NCI-H1694 (cell line): ENCODE measurements around the gene SH2B3.
"Not testable (repeated sequence)": the region's sequence is repeated elsewhere in the genome, so short reads cannot be mapped to it uniquely, and the experiment has no call there.

Experiments used
- DNase-seq: peaks from one replicate; lab custom pipeline; 2025; lab: John Stamatoyannopoulos, UW

SH2B3 gene

DNA sequence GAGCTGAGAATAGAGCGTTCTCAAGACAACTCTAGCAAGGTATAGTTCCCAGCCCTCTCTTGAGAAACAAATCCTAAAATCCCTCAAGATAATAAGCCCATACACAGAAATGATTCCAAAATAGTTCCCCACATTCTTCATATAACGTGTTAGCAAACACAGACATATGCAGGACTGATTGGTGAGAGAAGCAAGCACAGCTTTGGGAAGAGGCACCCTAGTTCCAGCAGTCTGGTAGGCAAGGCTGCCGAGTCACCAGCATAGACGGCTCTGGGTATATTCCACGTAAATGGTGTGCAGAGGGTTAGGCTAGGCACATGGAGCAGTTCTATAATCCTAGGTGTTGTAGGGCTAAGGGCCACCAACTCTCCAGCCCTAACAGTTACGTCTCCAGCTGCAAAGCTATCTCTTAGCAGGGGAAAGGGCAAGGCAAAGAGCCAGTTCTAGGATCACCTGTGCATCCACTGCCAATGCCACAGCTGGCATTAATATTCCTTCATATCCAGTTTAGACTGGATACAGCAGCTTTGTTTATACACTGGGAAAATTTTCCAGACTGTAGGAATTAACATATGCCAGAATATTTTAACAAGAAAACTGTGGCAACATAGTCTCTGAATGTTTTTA, 52.9 kb downstream of the SH2B3 start:
- DNase-seq, result no peak

DNA sequence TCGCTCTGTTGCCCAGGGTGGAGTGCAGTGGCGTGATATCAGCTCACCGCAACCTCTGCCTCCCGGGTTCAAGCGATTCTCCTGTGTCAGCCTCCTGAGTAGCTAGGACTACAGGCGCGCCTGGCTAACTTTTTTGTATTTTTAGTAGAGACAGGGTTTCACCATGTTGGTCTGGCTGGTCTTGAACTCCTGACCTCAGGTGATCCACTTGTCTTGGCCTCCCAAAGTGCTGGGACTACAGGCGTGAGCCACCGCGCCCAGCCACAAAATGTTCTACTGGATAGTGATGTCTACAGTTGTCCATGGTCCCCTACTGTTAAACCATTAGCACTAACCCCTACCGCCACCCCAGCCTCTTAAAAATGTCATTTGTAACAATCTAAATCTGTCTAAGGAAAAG, 54.4 kb downstream of the SH2B3 start:
- not testable (repeated sequence) for DNase-seq

DNA sequence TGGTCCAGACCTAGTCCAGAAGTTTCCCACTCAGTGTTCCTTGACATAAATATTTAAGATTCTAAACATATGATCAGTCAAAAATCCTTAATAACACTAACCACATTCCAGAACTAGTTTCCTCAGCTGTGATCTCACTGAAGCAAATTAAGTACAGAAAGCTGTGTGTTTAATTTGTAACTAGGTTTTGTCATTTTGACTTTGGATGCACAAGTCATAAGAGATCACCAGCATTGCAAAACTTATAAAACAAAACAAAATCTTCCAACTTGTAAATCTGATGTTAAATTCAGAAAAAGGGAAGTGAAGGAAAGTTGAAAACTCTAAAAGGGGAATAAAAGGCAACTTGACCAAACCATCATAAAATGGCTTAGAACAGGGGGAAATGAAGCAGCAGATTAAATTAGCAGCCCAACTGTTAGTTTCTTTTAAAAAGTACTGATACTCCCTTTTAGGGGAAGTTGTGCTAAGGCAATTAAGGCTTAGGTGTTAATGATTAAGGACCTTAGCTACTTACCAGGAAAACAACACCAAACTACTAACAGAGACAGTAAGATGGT, 56.6 kb downstream of the SH2B3 start:
- no peak for DNase-seq

DNA sequence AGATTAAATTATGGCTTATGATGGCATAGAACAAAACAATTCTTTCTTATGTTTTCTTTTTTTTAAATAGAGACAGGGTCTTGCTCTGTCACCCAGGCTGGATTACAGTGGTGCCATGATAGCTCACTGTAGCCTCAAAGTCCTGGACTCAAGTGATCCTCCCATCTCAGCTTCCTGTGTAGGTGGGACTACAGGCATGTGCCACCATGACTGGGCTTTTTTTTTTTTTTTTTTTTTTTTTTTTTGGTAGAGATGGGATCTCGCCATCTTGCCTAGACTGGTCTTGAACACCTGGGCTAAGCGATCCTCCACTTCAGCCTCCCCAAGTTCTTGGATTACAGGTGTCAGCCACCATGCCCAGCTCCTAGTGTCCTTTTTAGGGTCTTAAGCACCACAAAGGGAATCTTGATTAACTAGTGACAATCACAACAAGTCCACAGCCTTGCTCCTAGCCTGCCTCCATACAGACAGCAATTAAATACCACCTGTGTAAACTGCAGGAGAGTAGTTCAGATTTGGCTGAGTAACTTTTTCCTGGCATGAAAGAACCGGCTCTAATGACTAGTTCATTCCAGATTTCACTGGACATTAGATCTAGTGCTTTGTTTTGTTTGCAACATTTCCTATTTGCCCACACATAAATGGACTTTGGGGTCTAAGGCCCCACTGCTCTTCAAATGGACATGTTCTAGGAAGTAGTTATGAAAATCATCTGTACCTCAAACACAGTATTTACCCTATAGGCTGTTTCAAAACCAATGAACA, 61.6 kb downstream of the SH2B3 start:
- DNase-seq, result no peak

DNA sequence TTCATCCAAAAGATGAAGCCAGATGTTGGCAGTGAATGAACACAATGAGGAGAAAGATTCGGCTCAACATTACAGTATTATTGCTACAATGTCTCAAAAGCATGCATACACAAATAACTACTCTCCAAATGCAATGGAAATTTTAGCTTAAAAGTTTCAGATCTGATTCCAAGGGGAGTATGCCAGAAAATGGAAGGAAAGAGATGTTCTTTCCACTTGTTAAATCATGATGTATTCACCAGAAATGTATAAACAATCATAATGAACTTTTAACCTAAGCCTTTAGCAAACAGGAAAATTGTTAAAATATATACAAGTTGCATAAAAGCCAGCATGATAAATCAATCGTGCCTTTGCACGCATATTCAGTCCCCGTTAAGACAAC, 62.1 kb downstream of the SH2B3 start:
- DNase-seq, result no peak

DNA sequence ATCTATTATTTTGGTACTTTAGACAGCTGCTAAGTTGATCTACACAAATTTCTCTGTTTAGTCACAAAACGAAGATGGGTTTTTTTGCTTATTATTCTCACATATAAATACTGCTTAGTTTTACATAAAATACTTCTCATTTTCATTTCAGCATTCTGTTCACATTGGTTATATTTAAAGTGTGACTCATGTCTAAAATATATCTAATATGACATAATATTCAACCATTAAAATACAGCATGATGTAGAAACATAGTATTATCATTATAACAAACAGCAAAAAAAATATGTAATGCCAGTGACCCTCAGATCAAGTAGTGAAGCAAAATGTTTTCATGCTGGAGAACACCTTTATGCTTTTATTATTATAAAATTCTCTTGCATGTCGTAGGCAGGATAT, 63.7 kb downstream of the SH2B3 start:
- DNase-seq, result no peak

DNA sequence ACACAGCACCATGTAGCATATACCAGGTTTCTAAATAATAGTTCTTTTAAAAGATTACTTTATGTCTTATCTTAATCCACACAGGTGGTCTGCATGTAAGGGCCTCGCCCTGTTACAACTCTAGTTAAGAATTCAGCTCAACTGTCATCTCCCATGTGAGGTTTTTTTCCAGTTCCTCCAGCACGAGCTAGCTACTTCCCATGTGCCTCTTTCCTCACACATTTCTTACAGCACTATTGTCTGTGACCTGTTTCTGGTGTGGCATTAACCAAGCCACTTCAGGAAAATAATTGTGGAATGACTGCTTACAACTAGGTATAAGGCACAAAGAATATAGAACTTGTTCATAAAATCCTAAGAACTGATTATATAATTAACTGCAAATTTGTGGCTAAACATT, 65.5 kb downstream of the SH2B3 start:
- DNase-seq, result no peak

DNA sequence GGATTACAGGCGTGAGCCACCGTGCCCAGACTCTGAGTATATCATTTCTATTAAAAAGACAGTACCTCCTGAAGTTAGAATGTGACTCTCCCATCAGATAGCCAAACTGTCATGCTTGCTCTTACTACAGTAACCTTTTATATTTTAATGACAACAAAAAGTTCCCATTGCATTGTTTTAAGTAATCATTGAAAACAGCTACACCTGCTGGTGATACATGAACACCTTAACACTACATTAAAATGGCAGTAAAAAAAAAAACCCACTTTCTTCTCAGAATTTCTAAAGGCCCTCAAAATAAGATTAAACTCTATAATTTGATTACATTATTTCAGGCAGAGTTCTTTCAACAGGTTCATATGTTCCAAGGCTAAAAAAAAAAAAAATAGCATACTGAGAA, 76.7 kb downstream of the SH2B3 start:
- DNase-seq, result no peak

DNA sequence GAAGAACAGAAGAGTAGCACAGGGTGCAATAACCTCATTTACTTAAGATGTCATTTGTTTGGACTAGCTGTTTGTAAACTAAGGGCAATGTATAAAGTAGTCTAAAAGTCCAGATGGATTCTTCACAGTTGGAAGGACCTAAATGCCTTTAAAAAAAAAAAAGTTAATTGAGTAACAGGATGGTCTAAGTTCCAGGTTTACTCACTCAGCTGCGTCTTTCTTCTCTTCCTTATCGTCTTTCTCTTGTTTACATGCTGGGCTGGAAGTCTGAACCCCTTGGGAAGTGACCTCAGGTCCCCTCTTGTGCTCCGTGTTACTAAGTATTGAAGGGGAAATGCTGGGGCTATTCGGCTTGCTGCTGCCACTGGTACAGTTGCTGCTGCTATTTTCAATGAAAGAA, 82.5 kb downstream of the SH2B3 start:
- DNase-seq, result no peak

DNA sequence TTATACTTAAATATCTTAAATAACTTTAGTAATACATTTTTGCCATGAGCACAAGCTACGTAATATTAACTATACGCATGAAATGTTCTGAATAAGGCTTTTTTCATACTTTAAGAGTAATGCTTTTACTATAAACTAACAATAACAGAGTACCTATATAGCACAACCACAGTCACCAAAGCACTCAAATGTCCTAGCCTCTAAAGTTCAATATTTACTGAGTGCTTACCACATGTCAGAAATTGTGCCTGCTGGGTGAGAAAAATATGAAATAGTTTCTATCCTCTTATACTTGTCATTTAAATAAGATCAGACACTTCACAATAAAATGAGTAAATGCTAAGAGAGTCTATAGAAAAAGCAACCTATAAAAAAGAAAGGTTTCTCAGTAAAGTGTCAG, 83.1 kb downstream of the SH2B3 start:
- DNase-seq, result no peak

DNA sequence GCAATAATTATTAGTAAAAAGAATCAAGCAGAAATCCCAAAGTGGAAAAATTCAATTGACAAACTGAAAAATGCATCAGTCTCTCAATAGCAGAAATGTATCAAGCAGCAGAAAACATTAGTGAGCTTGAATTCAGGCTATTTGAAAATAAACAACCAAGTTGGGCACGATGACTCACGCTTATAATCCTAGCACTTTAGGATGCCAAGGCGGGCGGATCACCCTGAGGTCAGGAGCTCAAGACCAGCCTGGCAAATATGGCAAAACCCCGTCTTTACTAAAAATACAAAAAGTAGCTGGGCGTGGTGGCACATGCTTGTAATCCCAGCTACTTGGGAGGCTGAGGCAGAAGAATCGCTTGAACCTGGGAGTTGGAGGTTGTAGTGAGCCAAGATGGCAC, 87.3 kb downstream of the SH2B3 start:
- not testable (repeated sequence) for DNase-seq

DNA sequence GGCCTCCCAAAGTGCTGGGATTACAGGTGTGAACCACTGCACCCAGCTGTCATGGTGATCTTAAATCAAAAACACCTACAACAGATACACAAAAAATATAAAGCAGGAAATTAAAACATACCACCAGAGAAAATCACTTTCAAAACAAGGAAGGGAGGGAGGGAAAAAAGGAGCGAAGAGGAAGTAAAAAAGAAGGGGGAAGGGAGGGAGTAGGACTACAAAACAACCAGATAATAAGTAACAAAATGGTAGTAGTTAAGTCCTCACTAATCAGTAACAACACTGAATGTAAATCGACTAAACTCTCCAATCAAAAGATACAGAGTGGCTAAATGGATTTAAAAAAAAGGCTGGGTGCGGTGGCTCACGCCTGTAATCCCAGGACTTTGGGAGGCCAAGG, 89.0 kb downstream of the SH2B3 start:
- no peak for DNase-seq
